ENCODE results near the gene PLCG2.

The PLCG2 gene

DNA sequence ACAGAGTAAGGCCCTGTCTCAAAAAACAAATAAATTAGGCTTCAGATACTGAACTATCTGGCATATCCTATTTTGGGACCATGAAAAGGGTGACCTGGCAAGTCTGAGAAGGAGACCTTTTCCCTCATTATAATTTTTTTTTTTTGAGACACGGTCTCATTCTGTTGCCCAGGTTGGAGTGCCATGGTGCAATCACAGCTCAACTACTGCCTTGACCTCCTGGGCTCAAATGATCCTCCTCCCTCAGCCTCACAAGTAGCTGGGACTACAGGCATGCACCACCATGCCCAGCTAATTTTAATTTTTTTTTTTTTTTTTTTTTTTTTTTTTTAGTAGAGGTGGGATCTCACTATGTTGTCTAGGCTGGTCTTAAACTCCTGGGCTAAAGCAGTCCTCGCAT lies 37.3 kb downstream of the PLCG2 start:
- DNase-seq (ENCODE audit: low spot score) = no peak

GRCh38 chr16:81816793-81817210 lies 37.7 kb downstream of the PLCG2 start:
- DNase-seq (ENCODE audit: low spot score) = no peak

DNA sequence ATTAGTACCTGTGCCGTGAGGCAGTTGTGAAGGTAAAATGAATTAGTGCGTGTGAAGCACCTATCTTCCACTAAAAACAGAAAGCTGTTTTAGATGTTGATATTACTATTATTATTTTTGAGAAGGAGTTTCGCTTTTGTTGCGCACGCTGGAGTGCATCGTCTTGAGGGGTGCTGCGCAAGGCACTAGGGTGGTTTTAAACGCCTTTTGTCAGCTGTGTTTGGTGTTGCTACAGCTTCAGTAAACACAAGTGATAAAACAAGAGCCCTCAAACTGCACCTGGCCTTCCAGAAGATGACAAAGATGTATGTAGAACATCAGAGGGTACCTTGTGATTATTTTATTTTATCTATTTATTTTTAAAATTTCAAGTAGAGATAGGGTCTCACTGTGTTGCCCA lies 38.2 kb downstream of the PLCG2 start:
- no peak for DNase-seq (ENCODE audit: low spot score)

- DNase-seq (ENCODE audit: low spot score) = no peak
Measured at GRCh38 chr16:81817789-81818567, 38.9 kb downstream of the PLCG2 start.

DNA sequence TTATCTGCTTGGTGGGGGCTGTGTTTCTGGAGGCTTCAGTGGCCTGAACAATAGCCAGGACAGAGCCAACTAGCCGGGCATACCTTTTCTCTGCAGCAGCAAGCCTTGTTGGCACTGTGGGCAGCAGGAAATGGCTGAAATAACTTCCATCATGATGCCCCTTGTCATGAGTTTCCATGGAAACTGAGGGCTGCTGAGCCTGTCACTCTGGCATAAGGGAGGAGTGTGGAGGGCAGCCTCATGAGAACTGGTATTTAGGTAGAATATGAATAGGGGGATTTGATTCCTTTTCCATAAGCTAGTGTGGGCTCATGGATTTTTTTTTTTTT lies 39.4 kb downstream of the PLCG2 start:
- no peak for DNase-seq (ENCODE audit: low spot score)

DNA sequence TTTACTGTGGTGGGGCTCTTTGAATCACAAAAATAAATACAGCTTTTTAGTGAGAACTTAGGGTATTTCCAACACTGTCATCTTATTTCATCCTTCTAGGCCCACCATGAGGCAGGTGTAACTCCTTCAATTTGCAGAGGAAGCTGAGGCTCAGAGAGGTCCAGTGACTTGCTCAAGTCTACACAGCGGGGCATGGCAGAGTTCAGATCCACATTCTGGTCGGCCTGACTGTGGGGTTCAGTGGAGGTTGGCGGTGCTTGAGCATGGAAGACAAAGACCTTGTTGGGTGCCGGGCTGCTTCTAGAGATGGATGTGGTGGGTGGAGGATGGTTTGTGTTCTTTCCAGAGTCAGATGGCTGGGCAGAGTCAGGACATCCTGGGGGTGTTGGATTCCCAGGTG lies 39.8 kb downstream of the PLCG2 start:
- no peak for DNase-seq (ENCODE audit: low spot score)

- no peak for DNase-seq (ENCODE audit: low spot score)
Measured at GRCh38 chr16:81821436-81822128, 42.5 kb downstream of the PLCG2 start.

- no peak for DNase-seq (ENCODE audit: low spot score)
Measured at GRCh38 chr16:81823111-81823510, 44.0 kb downstream of the PLCG2 start.

DNA sequence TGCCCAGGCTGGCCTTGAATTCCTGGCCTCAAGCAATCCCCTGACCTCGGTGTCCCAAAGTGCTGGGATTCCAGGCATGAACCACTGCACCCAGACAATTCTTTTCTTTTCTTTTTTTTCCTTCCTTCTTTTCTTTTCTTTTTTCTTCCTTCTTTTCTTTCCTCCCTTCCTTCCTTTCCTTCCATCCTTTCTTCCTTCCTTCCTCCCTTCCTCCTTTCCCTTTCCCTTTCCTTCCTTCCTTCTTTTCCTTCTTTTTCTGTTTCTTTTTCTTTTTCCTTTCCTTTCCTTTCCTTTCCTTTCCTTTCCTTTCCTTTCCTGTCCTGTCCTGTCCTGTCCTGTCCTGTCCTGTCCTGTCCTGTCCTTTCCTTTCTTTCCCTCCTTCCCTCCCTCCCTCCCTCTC lies 44.6 kb downstream of the PLCG2 start:
- no peak for DNase-seq (ENCODE audit: low spot score)

DNA sequence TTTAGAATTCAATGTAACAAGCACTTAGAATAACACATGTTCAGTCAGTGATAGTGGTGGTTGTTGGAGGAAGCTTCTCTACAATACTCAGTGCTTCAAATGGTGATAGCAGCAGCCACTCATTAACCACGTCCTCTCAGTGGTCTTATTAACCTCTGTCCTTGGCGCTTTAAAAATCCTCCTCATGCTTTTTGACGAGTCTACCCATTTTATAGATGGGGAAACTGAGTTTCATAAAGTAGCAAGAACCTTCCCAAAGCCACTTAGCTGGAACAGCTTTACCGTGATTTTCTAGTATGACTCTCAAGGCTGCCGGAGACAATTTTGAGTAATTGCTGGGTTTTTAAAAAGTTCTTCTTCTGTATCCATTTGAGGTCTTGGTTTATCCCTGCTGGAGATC lies 47.4 kb downstream of the PLCG2 start:
- DNase-seq (ENCODE audit: low spot score) = no peak

DNA sequence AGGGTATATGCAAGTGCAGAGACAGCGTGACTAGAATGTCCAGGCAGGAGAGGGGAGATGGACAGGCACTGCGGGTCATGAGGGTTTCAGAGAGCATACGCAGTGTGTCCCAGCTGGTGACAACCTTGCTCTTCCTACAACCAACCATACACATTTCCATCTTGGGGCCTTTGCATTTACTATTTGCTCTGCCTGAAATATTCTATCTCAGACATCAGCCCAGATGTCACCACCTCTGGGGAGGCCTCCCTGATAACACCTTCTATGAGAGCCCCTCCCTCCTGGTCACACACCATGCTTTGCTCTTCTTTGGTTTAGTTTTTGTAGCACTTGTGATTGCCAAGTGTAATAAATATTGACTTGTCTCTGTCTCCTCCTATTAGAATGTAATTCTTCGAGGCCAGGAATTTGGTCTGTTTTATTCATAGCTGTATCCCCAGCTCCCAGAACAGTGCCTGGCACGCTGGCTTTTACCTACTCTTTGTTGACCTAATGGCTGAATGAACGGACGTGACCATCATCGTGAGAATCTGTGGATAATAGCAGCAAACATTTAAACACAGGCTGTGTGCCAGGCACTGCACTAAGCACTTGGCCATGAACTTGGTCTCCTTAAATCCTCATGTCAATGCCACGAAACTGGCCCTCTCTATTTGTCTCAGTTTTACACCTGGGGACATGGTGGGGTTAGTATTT lies 51.9 kb downstream of the PLCG2 start:
- no peak for DNase-seq (ENCODE audit: low spot score)

DNA sequence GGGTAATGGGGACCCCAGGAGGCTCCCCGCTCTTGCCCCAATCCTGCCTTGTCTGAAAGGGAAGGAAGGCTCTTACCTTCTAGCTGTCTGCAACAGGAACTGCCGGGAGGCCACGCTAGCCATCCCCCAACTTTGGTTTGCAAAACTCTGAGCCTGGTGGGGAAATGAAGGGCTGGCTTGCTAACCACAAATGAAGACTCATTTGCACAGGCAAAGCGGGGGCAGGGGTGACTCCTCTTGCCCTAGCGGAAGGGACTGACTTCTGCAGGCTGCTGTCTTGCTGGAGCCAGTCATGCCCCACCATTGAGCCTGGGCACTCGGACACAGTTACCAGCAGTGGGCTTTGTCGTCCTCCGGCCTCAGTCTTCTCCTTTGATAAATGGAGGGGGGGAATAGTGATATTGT lies 52.6 kb downstream of the PLCG2 start:
- no peak for DNase-seq (ENCODE audit: low spot score)

GRCh38 chr16:81832801-81833547 lies 53.9 kb downstream of the PLCG2 start:
- no peak for DNase-seq (ENCODE audit: low spot score)

GRCh38 chr16:81833751-81834150 lies 54.7 kb downstream of the PLCG2 start:
- DNase-seq (ENCODE audit: low spot score) = no peak

- DNase-seq (ENCODE audit: low spot score) = no peak
Measured at GRCh38 chr16:81834868-81835267, 55.8 kb downstream of the PLCG2 start.

GRCh38 chr16:81836279-81837054 lies 57.4 kb downstream of the PLCG2 start:
- DNase-seq (ENCODE audit: low spot score) = no peak

GRCh38 chr16:81837312-81837751 lies 58.2 kb downstream of the PLCG2 start:
- DNase-seq (ENCODE audit: low spot score) = no peak

- DNase-seq (ENCODE audit: low spot score) = no peak
Measured at GRCh38 chr16:81838794-81839193, 59.7 kb downstream of the PLCG2 start.

GRCh38 chr16:81841722-81842121 lies 62.6 kb downstream of the PLCG2 start:
- no peak for DNase-seq (ENCODE audit: low spot score)

GRCh38 chr16:81842564-81843242 lies 63.6 kb downstream of the PLCG2 start:
- no peak for DNase-seq (ENCODE audit: low spot score)

GRCh38 chr16:81843243-81843582 lies 64.1 kb downstream of the PLCG2 start:
- no peak for DNase-seq (ENCODE audit: low spot score)
